T-helper 1 cell treated with Interleukin-12 subunit alpha and Interleukin-12 subunit beta and Interleukin-4 antibody, amounts not matched to agents 30 μg/mL and 1 μg/mL, for 36 hours (primary cell): ENCODE results near the gene HSPB1.
A peak's percentile ranks its signal among the peaks of the same experiment; 100 is the strongest.
"Not testable (repeated sequence)": the region's sequence is repeated elsewhere in the genome, so short reads cannot be mapped to it uniquely, and the experiment has no call there.

ENCODE experiments used
- H3K27ac Mint-ChIP-seq: one replicate; pipeline ENCODE4 v1.8.0; 2021; ENCODE audit warnings: mild to moderate bottlenecking, mixed read lengths
- H3K27me3 Mint-ChIP-seq: one replicate; pipeline ENCODE4 v1.8.0; 2021; ENCODE audit warnings: low read depth, mixed read lengths
- H3K36me3 Mint-ChIP-seq: one replicate; pipeline ENCODE4 v1.8.0; 2021; ENCODE audit warnings: low read depth, mixed read lengths
- H3K4me1 Mint-ChIP-seq: one replicate; pipeline ENCODE4 v1.8.0; 2021; ENCODE audit warnings: low read depth, mixed read lengths
- H3K4me3 Mint-ChIP-seq: one replicate; pipeline ENCODE4 v1.8.0; 2021; ENCODE audit warnings: mild to moderate bottlenecking, moderate library complexity, mixed read lengths
- H3K9me3 Mint-ChIP-seq: one replicate; pipeline ENCODE4 v1.8.0; 2021; ENCODE audit warnings: mixed read lengths

HSPB1 gene

DNA sequence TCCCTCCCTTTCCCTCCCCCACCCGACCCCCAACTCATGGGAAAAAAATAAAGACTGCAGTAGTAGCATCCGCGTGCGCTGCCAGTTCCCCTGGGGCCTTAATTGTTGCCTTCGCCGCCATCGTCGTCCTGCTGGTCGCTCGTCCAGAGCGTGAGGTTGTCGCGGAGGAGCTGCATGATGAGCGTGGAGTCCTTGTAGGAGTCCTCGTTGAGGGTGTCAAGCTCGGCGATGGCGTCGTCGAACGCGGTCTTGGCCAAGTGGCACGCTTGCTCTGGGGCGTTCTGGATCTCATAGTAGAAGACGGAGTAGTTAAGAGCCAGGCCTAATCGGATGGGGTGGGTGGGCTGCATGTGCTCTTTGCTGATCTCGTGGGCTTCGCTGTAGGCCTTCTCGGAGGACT, 27.0 kb downstream of the HSPB1 start:
- Mint-ChIP-seq H3K36me3 (peaks cover 29% of the 10 kb centered on the region), H3K4me3 (no peak overlapping the region), H3K4me1 (peaks cover 20% of the 10 kb centered on the region), H3K27me3 (no peaks in the 10 kb centered on the region), H3K27ac (no peak overlapping the region), H3K9me3 (no peaks in the 10 kb centered on the region)

DNA sequence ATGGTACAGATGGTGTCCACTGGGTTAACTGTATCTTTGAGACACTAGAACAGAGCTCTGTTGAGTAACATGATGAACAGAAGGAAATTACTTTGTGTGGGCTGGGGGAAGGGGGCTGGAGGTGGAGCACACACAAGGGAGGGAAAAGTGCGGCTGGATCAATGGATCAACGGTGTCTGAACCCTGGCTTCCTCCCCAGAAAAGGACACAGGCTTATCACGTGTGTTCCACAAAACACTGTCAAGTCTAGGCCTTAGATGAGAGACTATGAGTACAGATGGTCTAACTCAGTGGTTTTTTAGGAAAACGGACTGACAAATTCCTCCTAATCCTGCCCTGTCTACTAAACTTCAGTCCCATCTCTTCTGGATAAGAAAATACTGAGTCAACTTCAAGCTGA, 27.8 kb downstream of the HSPB1 start:
- Mint-ChIP-seq H3K36me3 (peaks cover 26% of the 10 kb centered on the region), H3K4me1 (peaks cover 20% of the 10 kb centered on the region), H3K9me3 (no peaks in the 10 kb centered on the region), H3K27ac (peak overlapping the region; percentile 21), H3K27me3 (no peaks in the 10 kb centered on the region), H3K4me3 (no peak overlapping the region)

DNA sequence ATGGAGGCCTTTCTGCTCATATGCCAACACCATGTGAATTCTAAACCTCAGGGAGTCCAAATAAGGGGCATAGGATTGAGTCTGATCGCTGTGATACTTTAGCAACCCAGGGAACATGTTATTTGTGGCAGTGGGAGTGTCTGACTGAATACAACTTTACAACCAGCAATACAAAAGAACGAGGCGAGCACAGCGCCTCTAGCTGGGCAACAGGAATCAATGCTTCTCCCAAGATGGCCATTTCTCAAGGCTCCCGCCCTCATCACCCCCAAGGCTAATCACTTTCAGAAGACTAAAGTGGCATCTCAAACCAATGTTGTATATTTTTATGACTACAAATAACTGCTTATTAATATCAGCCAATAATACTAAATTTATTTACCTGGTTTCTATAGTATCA, 28.2 kb downstream of the HSPB1 start:
- Mint-ChIP-seq H3K4me3 (no peak overlapping the region), H3K4me1 (peaks cover 20% of the 10 kb centered on the region), H3K36me3 (peaks cover 26% of the 10 kb centered on the region), H3K9me3 (no peaks in the 10 kb centered on the region), H3K27ac (no peak overlapping the region), H3K27me3 (no peaks in the 10 kb centered on the region)

DNA sequence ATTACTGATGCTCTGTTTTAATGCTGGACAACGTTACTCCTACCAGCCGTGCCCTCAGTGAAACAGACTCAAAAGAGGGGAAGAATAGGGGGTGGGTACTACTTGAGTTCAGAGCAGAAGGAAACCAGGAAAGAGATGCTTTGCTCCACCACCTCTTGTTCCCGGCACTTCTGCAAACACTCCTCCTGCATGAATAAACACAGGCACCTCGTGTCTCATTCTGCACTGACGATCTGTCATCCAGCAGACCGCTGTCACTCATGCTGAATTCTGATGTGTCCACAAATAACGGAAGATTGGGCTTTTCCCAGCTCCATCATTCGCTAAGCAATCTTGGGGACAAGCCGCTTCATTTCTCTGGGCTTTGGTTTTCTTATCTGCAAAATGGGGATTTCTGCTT, 29.6 kb downstream of the HSPB1 start:
- Mint-ChIP-seq H3K27me3 (no peaks in the 10 kb centered on the region), H3K9me3 (no peaks in the 10 kb centered on the region), H3K4me1 (peaks cover 24% of the 10 kb centered on the region), H3K27ac (no peak overlapping the region), H3K36me3 (peaks cover 21% of the 10 kb centered on the region), H3K4me3 (no peak overlapping the region)

DNA sequence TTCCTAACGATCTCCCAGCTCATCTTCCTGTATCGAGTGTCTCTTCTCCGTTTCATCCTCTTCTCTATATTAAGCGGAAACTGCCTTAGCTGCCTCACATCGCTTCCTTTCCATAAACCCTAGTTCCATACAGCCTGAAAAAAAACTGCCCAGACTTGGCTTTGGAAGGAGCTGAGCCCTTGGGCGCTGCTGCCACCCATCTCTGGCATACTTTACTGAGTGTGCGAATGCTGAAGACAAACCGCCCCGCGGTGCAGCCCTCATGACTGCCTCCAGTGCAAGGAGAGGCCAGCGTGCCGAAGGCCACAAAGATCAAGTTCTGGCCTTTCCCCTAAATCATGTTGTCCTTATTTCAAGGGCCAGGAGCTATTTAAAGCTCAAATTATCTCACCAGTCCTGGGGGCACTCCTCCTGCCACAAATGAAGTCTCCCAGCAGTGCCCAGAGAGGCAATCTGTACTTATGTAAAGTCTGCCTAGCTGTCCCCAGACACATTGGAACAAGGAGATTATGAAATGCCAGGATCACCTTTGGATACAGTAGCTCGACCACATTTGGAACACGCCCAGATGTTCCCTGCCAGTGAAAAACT, 31.1 kb downstream of the HSPB1 start:
- Mint-ChIP-seq H3K4me1 (peaks cover 19% of the 10 kb centered on the region), H3K36me3 (peaks cover 21% of the 10 kb centered on the region), H3K27ac (no peak overlapping the region), H3K9me3 (no peaks in the 10 kb centered on the region), H3K27me3 (no peaks in the 10 kb centered on the region), H3K4me3 (no peak overlapping the region)

DNA sequence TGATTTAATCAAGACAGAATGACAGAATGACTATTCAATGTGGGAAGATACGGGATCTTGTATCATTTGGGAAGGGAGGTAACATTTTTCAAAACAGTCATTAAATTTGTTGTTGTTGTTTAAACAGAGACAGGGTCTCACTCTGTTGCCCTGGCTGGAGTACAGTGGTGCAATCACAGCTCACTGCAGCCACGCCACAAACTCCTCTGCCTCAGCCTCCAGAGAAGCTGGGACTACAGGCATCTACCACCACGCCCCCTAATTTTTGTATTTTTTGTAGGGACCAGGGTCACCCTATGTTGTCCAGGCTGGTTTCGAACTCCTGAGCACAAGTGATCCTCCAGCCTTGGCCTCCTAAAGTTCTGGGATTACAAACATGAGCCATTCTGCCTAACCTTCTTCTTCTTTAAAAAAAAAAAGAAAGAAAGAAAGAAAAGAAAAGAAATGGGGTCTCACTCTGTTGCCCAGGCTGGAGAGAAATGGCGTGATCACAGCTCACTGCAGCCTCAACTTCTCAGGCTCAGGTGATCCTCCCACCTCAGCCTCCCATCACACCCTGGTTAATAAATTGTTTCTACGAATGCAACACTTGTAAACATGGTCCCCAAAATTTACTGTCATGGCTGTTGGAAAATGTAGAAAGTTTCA, 32.0 kb downstream of the HSPB1 start:
- H3K4me3 Mint-ChIP-seq = no peak overlapping the region
- no peaks in the 10 kb centered on the region for H3K27me3 Mint-ChIP-seq
- H3K36me3 Mint-ChIP-seq = peaks cover 16% of the 10 kb centered on the region
- peaks cover 16% of the 10 kb centered on the region for H3K4me1 Mint-ChIP-seq
- no peaks in the 10 kb centered on the region for H3K9me3 Mint-ChIP-seq
- H3K27ac Mint-ChIP-seq = no peak overlapping the region

DNA sequence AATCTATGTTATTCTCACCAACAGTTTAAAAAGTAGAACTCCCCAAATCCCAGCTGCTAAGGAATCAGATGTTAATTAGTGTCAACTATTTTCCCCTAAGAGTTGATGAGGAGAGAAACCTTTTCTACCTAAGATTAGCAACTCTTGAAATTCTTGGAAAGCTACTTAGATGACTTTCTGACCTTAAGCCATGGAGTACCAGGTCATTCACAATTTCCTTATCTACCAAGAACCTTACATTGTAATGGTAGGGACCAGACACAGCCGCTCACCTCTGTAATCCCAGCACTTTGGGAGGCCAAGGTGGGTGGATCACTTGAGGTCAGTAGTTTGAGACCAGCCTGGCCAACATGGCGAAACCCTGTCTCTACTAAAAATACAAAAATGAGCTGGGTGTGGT, 32.9 kb downstream of the HSPB1 start:
- not testable (repeated sequence) for H3K4me3 Mint-ChIP-seq, H3K9me3 Mint-ChIP-seq, H3K27me3 Mint-ChIP-seq, H3K27ac Mint-ChIP-seq
- H3K36me3 Mint-ChIP-seq = peaks cover 16% of the 10 kb centered on the region
- peaks cover 16% of the 10 kb centered on the region for H3K4me1 Mint-ChIP-seq

DNA sequence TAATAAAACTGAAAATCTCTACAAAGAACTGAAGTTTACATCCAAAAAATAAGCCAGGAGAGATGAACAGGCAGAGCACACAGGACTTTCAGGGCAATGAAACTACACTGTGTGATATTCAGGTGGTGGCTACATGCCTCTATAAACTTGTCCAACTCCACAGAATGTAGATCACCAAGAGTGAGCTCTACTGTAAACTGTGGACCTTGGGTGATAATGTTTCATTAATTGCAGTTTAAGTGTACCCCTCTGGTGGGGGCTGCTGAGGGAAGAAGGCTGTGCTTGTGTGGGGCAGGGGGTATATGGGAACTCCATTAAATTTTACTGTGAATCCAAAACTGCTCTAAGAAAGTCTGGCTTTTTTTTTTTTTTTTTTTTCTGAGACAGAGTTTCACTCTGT, 33.6 kb downstream of the HSPB1 start:
- Mint-ChIP-seq H3K27me3 (no peaks in the 10 kb centered on the region), H3K27ac (no peak overlapping the region), H3K9me3 (no peaks in the 10 kb centered on the region), H3K4me1 (peaks cover 16% of the 10 kb centered on the region), H3K36me3 (peaks cover 18% of the 10 kb centered on the region), H3K4me3 (no peak overlapping the region)

DNA sequence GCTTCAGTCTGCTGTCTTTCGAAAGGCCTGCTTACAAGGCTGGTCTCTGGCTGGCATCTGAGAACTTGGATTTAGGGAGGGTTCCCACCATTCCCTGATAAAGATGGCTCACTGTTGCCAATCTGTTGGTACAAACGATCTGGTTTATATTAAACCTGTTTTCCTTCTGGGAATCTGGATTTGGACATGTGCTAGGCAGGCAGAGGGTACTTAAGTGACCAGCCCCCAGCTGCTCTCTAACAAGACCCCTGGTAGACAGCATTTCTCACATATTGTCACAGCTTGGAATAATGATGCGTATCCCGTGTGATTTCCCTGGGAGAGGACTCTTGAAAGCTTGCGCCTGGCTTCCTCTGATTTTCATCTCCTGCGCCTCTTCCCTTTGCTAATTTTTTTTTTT, 34.7 kb downstream of the HSPB1 start:
- no peak overlapping the region for H3K4me3 Mint-ChIP-seq
- peaks cover 19% of the 10 kb centered on the region for H3K4me1 Mint-ChIP-seq
- H3K36me3 Mint-ChIP-seq = peaks cover 22% of the 10 kb centered on the region
- H3K27ac Mint-ChIP-seq = no peak overlapping the region
- no peaks in the 10 kb centered on the region for H3K9me3 Mint-ChIP-seq
- no peaks in the 10 kb centered on the region for H3K27me3 Mint-ChIP-seq

DNA sequence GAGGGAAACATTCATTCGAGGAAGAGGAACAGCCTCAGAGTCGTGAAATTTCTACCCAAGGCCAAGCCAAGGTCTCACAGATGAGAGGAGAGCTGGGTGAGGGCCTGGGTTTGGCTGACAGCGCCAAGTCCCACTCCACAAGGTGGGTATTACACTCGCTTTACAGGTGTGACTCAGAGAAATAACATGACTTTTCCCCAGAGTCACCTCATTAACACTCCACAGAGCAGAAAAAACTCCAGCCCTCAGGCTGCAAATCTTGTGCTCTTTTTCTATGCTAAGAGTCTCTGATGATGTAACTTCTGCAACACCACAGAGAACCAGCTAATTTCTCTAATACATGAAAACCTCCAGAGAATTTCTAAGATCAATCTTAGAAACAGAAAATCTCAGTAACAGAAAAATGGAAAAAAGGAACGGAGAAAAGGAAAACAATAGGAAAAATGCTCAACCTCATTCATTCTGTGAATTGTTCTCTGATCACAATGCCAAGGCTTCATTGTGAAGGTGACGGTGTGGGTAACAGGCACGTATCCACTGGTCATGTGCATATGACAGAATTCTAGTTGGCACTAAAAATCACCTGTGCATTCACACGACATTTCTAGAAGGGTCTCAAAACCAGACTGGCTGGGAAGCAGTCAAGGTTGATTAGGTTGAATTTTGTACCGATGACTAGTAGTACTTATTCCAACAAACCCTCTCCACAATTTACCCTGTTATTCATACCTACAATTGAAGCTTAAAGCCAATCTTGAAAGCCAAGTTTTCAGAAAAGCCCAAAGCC, 36.0 kb downstream of the HSPB1 start:
- H3K4me1 Mint-ChIP-seq = peaks cover 26% of the 10 kb centered on the region
- H3K27me3 Mint-ChIP-seq = no peaks in the 10 kb centered on the region
- no peak overlapping the region for H3K27ac Mint-ChIP-seq
- no peak overlapping the region for H3K4me3 Mint-ChIP-seq
- peaks cover 29% of the 10 kb centered on the region for H3K36me3 Mint-ChIP-seq
- no peaks in the 10 kb centered on the region for H3K9me3 Mint-ChIP-seq

DNA sequence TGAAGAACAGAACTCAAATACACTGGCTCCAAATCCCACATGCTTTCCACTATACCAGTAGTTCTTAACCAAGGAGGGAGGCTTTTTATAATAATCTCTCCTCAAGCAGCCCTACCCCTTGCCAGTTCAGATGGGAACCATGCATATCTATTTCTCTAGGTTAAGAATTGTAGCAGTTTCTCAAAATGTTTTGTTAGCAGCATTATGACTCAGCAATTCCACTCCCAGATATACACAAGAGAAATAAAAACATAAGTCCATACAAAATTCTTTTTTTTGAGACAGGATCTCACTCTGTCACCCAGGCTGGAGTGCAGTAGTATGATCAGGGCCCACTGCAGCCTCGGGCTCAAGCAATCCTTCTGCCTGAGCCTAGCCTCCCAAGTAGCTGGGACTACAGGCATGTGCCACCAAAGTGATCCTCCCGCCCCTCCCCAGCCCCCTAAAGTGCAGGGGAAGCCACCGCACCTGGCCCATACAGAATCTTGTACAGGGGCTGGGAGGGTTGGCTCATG, 38.2 kb downstream of the HSPB1 start:
- H3K27me3 Mint-ChIP-seq = no peaks in the 10 kb centered on the region
- H3K36me3 Mint-ChIP-seq = peaks cover 39% of the 10 kb centered on the region

DNA sequence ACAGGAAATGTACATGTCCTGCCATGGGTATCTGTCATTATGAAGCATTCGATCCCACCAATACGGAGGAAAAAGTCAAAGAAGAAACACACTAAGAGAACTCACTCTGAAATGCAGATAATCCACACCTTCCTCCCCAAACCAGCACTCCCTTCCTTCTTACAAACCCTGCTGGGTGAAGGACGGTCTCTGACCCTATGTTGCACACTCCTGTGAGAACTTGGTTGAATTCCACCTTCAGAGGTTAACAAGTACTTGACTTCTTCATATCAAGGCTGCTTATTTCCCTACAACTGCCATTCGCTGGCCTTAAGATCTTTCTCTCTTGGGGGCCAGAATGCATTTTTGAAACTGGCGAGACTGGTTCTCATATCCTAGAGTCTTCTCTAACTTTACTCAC, 39.7 kb downstream of the HSPB1 start:
- H3K36me3 Mint-ChIP-seq = peaks cover 52% of the 10 kb centered on the region
- no peak overlapping the region for H3K4me3 Mint-ChIP-seq
- no peak overlapping the region for H3K27ac Mint-ChIP-seq
- peaks cover 39% of the 10 kb centered on the region for H3K4me1 Mint-ChIP-seq
- no peaks in the 10 kb centered on the region for H3K9me3 Mint-ChIP-seq
- no peaks in the 10 kb centered on the region for H3K27me3 Mint-ChIP-seq

More for the DNA sequence above, 38.2 kb downstream of the HSPB1 start:
- H3K4me1 Mint-ChIP-seq = peaks cover 34% of the 10 kb centered on the region
- no peaks in the 10 kb centered on the region for H3K9me3 Mint-ChIP-seq
- H3K27ac Mint-ChIP-seq = peak overlapping the region; percentile 52
- H3K4me3 Mint-ChIP-seq = no peak overlapping the region

DNA sequence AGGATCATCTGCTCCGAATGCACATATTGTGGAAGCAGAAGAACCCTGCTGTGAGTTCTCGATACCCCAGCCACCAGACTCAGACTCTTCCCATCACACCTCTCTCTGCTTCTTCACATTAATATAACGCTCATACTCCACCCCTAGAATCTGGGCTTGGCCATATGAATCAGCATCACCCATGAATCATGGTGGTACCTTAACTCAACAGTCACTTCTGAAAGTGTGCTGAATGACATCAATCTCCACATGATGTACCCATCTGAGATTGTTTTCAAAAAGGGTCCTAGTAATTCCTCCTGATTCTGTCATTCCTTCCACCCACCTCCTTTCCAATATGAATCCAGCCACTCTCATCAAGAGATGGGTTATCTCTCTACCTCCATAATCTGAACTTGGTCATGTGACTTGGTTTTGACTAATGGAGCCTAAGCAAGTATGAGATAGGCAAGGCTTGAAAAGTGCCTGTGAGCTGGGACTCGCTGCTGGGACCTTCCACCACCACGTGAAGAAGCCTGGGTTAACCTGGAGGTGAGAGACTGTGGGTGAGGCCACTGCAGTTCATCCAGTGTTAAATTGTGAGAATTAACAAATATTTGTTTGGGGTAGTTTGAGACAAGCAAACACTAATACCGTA, 40.9 kb downstream of the HSPB1 start:
- Mint-ChIP-seq H3K4me3 (no peak overlapping the region), H3K9me3 (no peaks in the 10 kb centered on the region), H3K36me3 (peaks cover 55% of the 10 kb centered on the region), H3K4me1 (peaks cover 43% of the 10 kb centered on the region), H3K27ac (no peak overlapping the region), H3K27me3 (no peaks in the 10 kb centered on the region)

DNA sequence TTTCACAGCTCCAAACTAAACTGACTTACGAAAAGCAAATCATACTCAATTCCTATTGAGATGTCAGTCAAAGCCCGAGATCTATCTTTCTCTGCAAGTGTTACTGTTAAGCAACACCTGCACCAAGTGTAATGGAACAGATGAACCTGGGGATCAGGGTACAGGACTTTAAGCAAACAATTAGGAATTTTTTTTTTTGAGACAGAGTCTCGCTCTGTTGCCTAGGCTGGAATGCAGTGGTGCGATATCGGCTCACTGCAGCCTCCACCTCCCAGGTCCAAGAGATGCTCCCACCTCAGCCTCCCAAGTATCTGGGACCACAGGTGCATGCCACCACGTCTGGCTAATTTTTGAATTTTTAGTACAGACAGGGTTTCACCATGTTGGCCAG, 41.5 kb downstream of the HSPB1 start:
- no peak overlapping the region for H3K4me3 Mint-ChIP-seq
- H3K27me3 Mint-ChIP-seq = no peaks in the 10 kb centered on the region
- no peak overlapping the region for H3K27ac Mint-ChIP-seq
- H3K4me1 Mint-ChIP-seq = peaks cover 42% of the 10 kb centered on the region
- H3K36me3 Mint-ChIP-seq = peaks cover 53% of the 10 kb centered on the region
- no peaks in the 10 kb centered on the region for H3K9me3 Mint-ChIP-seq
